NB4 (cell line): ENCODE measurements around the gene TRMT1.

Experiments used
- MYC ChIP-seq: IDR thresholded peaks from 2 replicates; pipeline ENCODE4 v1.6.1; 2011; ENCODE audit warnings: low read depth, low read length
- POLR2A ChIP-seq: IDR thresholded peaks from 2 replicates; pipeline ENCODE4 v1.6.1; 2011; ENCODE audit warnings: mild to moderate bottlenecking; ENCODE audit not compliant: insufficient read length; ENCODE audit errors: extremely low read depth
- TF ChIP-seq, protein P1 (sequence below): IDR thresholded peaks from one replicate; pipeline ENCODE4 v1.5.1; 2012; ENCODE audit warnings: low read depth, low read length
- TF ChIP-seq, protein P2 (sequence below): IDR thresholded peaks from 2 replicates; pipeline ENCODE4 v1.6.1; 2011; ENCODE audit warnings: low read depth, low read length

DNA sequence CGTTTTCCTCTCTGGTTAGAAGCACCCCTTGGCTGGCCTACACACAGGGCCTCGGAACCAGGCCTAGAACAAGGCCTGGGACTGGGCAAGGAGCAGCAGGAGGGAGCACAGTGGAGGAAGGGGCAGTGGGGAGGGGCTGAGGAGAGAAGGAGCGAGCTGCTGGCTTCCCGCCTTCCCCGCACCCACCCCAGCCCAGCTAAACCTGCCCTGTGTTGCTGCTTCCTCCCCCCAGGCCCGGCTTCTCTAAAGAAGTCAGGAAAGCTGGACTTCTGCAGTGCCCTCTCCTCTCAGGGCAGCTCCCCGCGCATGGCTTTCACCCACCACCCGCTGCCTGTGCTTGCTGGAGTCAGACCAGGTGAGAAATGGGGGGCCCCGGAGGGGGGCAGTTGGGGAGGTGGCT, 38.2 kb downstream of the TRMT1 start:
- TF ChIP-seq, protein P1, sequence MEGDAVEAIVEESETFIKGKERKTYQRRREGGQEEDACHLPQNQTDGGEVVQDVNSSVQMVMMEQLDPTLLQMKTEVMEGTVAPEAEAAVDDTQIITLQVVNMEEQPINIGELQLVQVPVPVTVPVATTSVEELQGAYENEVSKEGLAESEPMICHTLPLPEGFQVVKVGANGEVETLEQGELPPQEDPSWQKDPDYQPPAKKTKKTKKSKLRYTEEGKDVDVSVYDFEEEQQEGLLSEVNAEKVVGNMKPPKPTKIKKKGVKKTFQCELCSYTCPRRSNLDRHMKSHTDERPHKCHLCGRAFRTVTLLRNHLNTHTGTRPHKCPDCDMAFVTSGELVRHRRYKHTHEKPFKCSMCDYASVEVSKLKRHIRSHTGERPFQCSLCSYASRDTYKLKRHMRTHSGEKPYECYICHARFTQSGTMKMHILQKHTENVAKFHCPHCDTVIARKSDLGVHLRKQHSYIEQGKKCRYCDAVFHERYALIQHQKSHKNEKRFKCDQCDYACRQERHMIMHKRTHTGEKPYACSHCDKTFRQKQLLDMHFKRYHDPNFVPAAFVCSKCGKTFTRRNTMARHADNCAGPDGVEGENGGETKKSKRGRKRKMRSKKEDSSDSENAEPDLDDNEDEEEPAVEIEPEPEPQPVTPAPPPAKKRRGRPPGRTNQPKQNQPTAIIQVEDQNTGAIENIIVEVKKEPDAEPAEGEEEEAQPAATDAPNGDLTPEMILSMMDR, result no peak
- TF ChIP-seq POLR2A (no peak), MYC (no peak)
- TF ChIP-seq, protein P2, sequence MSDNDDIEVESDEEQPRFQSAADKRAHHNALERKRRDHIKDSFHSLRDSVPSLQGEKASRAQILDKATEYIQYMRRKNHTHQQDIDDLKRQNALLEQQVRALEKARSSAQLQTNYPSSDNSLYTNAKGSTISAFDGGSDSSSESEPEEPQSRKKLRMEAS, result no peak
